NB4 (cell line): ENCODE data around the gene GUSB.

ENCODE experiments used
- CTCF ChIP-seq: IDR thresholded peaks from one replicate; pipeline ENCODE4 v1.5.1; 2012; ENCODE audit warnings: low read depth, low read length
- MAX ChIP-seq: IDR thresholded peaks from 2 replicates; pipeline ENCODE4 v1.6.1; 2011; ENCODE audit warnings: low read depth, low read length

GRCh38 chr7:65975814-65976445 lies 6.1 kb downstream of the GUSB start:
- TF ChIP-seq CTCF (no peak), MAX (no peak)
